ENCODE results near the gene FGFR2. TPM values are rescaled to one million over a fixed set of nuclear protein-coding genes. Genes with fewer than 3 reads are reported as not detected.

Gene FGFR2
- total RNA-seq, 1 experiment from 2014 or later, result 135 TPM

DNA sequence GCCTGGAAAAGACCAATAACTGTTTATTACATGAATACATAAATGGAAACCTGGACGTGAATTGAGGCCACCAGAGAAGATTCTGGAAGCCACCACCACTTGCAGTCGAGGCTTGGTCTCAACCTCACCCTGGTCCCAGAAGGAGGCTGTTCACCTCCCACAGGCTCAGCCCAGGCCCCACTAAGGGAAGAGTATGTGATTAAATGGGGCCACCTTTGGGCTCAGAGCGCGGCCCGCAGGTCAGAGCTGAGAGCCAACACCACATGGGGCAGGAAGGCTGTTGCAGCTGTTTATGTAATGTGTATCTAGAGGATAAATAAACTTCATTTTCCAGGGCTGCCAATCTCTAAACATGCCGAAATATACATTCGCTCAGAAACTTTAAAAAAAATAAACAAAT, 17.6 kb upstream of the FGFR2 start:
- no peaks in the 10 kb centered on the region for H3K79me1 ChIP-seq (ENCODE audit: insufficient read depth, low read depth, low read length, poor library complexity, severe bottlenecking)
- H4K5ac ChIP-seq (ENCODE audit: insufficient read length, low read depth, low read length), result no peak overlapping the region
- no CpG with 5 or more reads among the region's 7 CpGs for WGBS (ENCODE audit: extremely low coverage, insufficient read length, low lambda C conversion rate)
- H3K36me3 Mint-ChIP-seq (ENCODE audit: insufficient read depth in 1 of 3, low read depth in 3 of 3), result peaks cover 4 to 16% (median 12%) of the 10 kb centered on the region in 3 experiments
- no peak overlapping the region for H2BK5ac ChIP-seq (ENCODE audit: insufficient read length, low read length)
- H3K9me3 Mint-ChIP-seq, result peaks cover 9 to 15% of the 10 kb centered on the region in 2 experiments
- H3K9ac ChIP-seq (ENCODE audit: extremely low read depth, insufficient read length, low read length), result no peak overlapping the region
- H3K4me3 Mint-ChIP-seq, result no peak overlapping the region
- no peak overlapping the region for H3K56ac ChIP-seq (ENCODE audit: insufficient read length, low read depth, low read length)
- no peaks in the 10 kb centered on the region for H3K79me2 ChIP-seq (ENCODE audit: insufficient read depth, low read length)
- H3T11ph ChIP-seq (ENCODE audit: low read length), result no peak overlapping the region
- H2BK20ac ChIP-seq (ENCODE audit: low read depth, low read length, poor library complexity, severe bottlenecking), result no peak overlapping the region
- H2AK5ac ChIP-seq (ENCODE audit: insufficient read length, low read length), result no peak overlapping the region
- TF ChIP-seq, protein P1, sequence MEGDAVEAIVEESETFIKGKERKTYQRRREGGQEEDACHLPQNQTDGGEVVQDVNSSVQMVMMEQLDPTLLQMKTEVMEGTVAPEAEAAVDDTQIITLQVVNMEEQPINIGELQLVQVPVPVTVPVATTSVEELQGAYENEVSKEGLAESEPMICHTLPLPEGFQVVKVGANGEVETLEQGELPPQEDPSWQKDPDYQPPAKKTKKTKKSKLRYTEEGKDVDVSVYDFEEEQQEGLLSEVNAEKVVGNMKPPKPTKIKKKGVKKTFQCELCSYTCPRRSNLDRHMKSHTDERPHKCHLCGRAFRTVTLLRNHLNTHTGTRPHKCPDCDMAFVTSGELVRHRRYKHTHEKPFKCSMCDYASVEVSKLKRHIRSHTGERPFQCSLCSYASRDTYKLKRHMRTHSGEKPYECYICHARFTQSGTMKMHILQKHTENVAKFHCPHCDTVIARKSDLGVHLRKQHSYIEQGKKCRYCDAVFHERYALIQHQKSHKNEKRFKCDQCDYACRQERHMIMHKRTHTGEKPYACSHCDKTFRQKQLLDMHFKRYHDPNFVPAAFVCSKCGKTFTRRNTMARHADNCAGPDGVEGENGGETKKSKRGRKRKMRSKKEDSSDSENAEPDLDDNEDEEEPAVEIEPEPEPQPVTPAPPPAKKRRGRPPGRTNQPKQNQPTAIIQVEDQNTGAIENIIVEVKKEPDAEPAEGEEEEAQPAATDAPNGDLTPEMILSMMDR (conservative IDR thresholded peaks at IDR 0.05), result no peak
- no peak overlapping the region for H4K91ac ChIP-seq (ENCODE audit: insufficient read length, low read depth, low read length)
- no peak overlapping the region for H3K18ac ChIP-seq (ENCODE audit: insufficient read length, low read depth, low read length)
- peaks cover 6% of the 10 kb centered on the region for H3K27me3 Mint-ChIP-seq (ENCODE audit: low read depth)
- H2BK12ac ChIP-seq (ENCODE audit: insufficient read length, low read depth, low read length), result no peak overlapping the region
- no peaks in the 10 kb centered on the region for H3K4me1 ChIP-seq (ENCODE audit: insufficient read depth, low read length)
- DNase-seq, result no peak
- no peak overlapping the region for H2BK120ac ChIP-seq (ENCODE audit: low read depth, low read length, poor library complexity, severe bottlenecking)
- no peaks in the 10 kb centered on the region for H3K23me2 ChIP-seq (ENCODE audit: insufficient read length, low read depth, low read length, poor library complexity, severe bottlenecking)
- H3K27me3 ChIP-seq (ENCODE audit: insufficient read depth, low read length), result no peaks in the 10 kb centered on the region
- H4K8ac ChIP-seq (replicated peaks; ENCODE audit: insufficient read length, low read depth, low read length), result no peak overlapping the region
- H4K20me1 ChIP-seq (ENCODE audit: control insufficient read depth, insufficient read depth, insufficient read length), result no peaks in the 10 kb centered on the region
- no peak overlapping the region for H2AFZ ChIP-seq (ENCODE audit: low read length)
- H3K23ac ChIP-seq (ENCODE audit: insufficient read length, low read depth, low read length), result no peak overlapping the region
- no peak overlapping the region for H2BK15ac ChIP-seq (ENCODE audit: low read depth, low read length)
- peaks cover 4 to 9% of the 10 kb centered on the region in 2 experiments; a peak in 2 of 4 replicates for H3K4me1 Mint-ChIP-seq
- no peak overlapping the region for H3K4me2 ChIP-seq (ENCODE audit: insufficient read depth, insufficient read length, low read length)
- H3K27ac ChIP-seq (ENCODE audit: insufficient read length, low read depth, low read length), result no peak overlapping the region
- no peak overlapping the region for H3K4ac ChIP-seq (ENCODE audit: low read depth, low read length)
- H3K9me3 ChIP-seq (ENCODE audit: control insufficient read depth, low read depth, low read length), result no peaks in the 10 kb centered on the region
- no peak overlapping the region for H3K27ac Mint-ChIP-seq
- no peak overlapping the region for H3K14ac ChIP-seq (ENCODE audit: insufficient read depth, low read length)

Measured in H9 (cell line).